LNCAP (cell line): ENCODE measurements around the gene USO1.

Experiments used
- TF ChIP-seq, protein P1 (sequence below): fragments of 450-650 bp; IDR thresholded peaks from 2 replicates; pipeline ENCODE4 v1.5.1; 2017; ENCODE audit warnings: mild to moderate bottlenecking

Gene USO1

DNA sequence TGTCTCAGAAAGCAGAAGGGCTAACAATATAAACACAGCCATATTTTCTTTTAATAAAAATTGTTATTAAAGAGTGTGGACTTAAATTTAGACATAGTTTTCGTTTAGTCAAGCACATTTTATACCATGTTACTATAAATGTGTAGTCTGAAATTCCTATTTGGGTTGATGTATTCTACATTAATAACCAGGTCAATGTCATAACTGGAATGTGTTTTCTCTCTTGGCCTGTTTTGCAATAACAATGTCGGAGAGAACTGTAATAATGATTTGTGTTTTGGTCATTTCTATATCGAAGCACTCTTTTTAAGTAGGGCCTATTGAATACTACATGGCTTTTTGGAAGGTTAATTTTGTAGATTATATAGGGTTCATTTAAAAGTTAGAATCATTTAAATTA is 5.5 kb downstream of the USO1 start:
- TF ChIP-seq, protein P1, sequence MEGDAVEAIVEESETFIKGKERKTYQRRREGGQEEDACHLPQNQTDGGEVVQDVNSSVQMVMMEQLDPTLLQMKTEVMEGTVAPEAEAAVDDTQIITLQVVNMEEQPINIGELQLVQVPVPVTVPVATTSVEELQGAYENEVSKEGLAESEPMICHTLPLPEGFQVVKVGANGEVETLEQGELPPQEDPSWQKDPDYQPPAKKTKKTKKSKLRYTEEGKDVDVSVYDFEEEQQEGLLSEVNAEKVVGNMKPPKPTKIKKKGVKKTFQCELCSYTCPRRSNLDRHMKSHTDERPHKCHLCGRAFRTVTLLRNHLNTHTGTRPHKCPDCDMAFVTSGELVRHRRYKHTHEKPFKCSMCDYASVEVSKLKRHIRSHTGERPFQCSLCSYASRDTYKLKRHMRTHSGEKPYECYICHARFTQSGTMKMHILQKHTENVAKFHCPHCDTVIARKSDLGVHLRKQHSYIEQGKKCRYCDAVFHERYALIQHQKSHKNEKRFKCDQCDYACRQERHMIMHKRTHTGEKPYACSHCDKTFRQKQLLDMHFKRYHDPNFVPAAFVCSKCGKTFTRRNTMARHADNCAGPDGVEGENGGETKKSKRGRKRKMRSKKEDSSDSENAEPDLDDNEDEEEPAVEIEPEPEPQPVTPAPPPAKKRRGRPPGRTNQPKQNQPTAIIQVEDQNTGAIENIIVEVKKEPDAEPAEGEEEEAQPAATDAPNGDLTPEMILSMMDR, result no peak

DNA sequence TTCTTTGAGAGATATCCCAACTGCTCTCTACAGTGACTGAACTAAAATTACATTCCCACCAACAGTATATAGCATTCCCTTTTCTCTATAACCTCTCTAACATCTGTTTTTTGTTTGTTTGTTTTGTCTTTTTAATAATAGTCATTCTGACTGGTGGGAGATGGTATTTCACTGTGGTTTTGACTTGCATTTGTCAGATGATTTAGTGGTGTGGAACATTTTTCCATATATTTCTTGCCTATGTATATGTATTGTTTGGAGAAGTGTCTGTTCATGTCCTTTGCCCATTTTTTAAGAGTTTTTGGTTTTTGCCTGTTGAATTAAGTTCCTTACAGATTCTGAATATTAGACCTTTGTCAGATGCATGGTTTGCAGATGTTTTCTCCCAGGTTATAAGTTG is 9.0 kb downstream of the USO1 start:
- TF ChIP-seq, protein P1, result no peak

DNA sequence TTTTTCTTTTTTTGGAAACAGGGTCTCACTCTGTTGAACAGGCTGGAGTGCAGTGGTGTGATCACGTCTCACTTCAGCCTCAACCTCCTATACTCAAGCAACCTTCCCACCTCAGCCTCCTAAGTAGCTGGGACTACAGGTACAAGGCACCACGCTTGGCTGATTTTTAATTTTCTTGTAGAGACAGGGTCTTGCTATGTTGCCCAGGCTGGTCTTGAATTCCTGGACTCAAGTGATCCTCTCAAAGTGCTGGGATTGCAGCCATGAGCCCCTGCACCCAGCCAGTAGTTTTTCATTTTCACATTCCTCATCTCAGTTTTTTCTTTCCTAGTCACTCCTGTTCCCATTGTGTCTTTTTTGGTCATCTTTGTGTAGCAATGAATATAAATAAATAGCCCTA is 11.1 kb downstream of the USO1 start:
- TF ChIP-seq, protein P1, result no peak

DNA sequence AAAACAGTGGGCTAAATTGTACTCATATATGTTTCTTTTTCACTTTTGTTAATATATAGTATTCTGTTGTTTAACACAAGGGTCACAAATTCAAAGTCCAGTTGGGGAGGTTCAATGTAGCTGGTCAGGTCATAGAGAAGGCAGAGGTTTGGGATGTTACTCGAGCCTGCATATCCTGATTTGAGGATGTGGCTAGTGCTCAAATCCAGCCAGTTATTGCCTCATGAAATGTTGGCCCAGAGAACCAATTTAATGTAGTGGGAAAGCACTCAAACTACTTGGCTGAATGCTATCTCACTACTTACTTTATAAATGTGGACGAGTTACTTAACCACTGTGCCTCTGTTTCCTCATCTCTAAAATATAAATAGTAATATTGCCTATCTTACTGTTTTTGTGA is 12.5 kb downstream of the USO1 start:
- TF ChIP-seq, protein P1, result no peak

DNA sequence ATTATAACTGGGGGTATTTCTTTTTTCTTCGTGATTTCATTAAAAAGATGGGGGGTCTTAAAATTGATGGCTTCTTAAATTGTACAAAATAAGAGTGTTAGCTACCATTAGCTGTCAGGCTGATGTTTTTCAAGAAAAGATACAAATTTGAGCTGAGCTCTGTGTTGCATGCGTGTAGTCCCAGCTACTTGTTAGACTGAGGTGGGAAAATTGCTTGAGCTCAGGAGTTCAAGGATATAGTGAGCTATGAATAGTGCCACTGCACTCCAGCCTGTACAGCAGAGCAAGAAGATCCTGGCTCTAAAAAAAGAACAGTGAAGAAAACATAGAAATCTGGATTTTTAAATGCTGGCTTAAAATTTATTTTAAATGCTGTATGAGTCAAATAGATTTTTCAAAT is 13.0 kb downstream of the USO1 start:
- TF ChIP-seq, protein P1, result no peak

DNA sequence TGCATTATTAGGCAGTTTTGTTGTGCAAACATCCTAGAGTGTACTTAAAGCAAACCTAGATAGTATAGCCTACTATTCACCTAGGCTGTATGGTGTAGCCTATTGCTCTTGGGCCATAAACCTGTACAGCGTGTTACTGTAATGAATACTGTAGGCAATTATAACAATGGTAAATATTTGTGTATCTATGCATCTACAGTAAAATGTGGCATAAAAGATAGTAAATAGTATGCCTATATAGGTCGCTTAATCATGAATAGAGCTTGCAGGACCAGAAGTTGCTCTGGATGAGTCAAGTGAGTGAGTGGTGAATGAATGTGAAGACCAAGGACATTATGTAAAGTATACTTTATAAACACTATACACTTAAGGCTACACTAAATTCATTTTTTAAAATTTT is 16.6 kb downstream of the USO1 start:
- TF ChIP-seq, protein P1, result no peak

DNA sequence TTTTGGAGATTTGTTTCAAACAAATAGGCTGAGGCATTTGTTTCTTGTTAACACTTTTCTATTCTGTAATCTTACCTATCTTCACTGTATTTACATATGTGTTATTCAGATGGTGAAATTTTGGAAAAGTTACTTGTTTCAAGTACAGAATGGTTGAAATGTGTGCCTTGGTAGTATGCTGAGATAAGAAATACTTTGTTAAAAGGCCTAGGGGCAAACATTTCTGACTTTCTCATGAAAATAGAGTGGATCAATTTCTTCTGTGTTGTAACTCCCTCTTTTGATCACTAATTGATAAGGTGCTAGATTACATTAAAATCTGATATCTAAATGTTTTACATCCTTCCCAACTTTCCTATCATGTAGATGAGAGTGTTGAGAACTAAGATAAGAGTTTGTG is 18.1 kb downstream of the USO1 start:
- TF ChIP-seq, protein P1, result no peak

DNA sequence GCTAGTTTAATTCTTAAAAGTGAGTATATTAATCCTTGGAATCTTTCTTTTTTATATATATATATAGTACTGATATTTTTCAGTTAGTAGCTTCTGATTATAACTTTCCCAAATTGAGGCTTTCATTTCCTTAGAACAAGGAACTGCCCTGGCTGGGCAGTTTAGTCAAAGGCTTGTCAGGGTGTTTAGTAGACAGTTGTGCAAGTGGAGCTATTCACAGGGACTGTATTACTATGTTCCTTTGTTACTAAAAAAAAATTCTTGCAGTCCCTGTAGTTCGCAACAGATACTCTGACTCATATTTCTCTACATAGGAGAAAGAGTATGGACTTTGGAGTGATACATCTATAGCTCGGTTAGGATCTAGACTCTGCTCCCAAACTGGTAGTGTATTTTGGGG is 20.8 kb downstream of the USO1 start:
- TF ChIP-seq, protein P1, result no peak
